GM19239 (cell line): ENCODE data around the gene RRAGC.
"Not testable (repeated sequence)": the region's sequence is repeated elsewhere in the genome, so short reads cannot be mapped to it uniquely, and the experiment has no call there.

Experiments used
- DNase-seq: peaks from one replicate; pipeline ENCODE4 v3.0.0; 2011; ENCODE audit warnings: low spot score; ENCODE audit not compliant: insufficient read length
- FAIRE-seq: peaks from 2 replicates; lab custom pipeline; 2011; peaks lifted over from hg19 to GRCh38; lab: Jason Lieb, UNC

The RRAGC gene

GRCh38 chr1:38818175-38818976 is 41.2 kb downstream of the RRAGC start:
- no peak for FAIRE-seq
- DNase-seq, result peak; percentile 58

- DNase-seq (no peak), FAIRE-seq (no peak)
Observed at GRCh38 chr1:38817267-38818174, 42.1 kb downstream of the RRAGC start.

GRCh38 chr1:38815903-38816627 is 43.5 kb downstream of the RRAGC start:
- DNase-seq, result peak; percentile 77
- FAIRE-seq, result peak; percentile 98

- FAIRE-seq (no peak), DNase-seq (no peak)
Observed at GRCh38 chr1:38814984-38815464, 44.5 kb downstream of the RRAGC start.

DNA sequence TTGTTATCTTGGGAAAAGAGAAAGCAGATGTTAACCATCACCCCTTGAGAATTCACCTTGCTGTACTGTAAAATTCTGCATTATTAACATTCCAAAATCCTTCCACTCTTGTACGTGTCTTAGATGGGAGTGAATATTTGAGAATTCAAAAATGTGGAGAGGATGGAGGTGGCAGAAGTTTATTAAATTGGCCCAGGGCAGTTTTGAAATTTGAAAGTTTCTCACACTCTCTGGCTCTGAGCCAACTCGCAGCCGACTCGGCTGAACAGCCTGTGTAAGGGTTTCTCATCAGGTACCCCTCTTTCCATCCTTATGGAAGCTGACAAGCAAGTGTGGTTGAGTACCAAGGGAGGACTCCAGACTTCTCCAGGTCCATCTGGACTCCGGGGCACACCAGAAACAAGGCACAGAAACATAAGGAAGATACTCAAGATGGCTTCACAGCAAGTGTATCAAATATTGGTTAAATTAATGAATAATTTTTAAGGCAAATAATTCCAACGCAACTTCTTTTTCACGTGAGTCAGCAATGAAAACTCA is 45.1 kb downstream of the RRAGC start:
- FAIRE-seq (peak; percentile 70), DNase-seq (no peak)

DNA sequence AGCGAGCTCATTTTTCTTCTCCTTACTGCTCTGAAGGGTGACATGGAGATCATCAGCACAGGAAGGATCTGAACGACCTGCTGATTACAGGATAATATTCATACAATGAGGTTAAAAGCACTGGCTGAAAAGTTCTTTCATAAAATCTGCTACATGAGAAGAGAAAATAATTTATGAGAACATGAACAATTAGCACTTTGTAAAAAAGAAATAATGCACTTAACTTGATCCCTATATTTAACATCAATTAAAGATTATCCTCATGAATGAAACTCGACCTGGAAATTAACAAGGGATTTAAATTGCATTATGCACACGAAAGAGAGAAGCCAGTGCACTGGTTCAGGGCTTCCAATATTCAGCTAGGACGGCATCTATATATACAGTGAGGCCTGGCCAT is 46.6 kb downstream of the RRAGC start:
- FAIRE-seq (no peak), DNase-seq (no peak)

GRCh38 chr1:38811466-38811865 is 48.1 kb downstream of the RRAGC start:
- FAIRE-seq, DNase-seq: not testable (repeated sequence)

DNA sequence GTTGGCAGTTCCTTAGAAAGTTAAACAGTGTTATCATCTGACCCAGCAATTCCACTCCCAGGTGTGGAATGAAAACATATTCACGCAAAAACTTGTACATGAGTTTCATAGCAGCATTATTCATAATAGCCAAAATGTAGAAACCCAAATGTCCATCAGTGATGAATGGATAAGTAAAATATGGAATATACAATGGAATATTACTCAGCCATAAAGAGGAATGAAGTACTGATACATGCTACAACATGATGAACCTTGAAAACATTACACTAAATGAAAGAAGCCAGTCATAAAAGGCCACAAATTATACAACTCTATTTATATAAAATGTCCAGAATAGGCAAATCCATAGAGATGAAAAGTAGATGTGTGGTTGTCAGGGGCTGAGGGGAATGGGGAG is 53.5 kb downstream of the RRAGC start:
- DNase-seq, result no peak
- FAIRE-seq, result no peak

- FAIRE-seq (no peak), DNase-seq (no peak)
Observed at GRCh38 chr1:38805036-38805435, 54.5 kb downstream of the RRAGC start.

- FAIRE-seq (no peak), DNase-seq (no peak)
Observed at GRCh38 chr1:38804062-38804886, 55.3 kb downstream of the RRAGC start.

GRCh38 chr1:38803647-38804046 is 55.9 kb downstream of the RRAGC start:
- FAIRE-seq (no peak), DNase-seq (no peak)

- FAIRE-seq, result no peak
- DNase-seq, result no peak
Observed at GRCh38 chr1:38800720-38801671, 58.6 kb downstream of the RRAGC start.

DNA sequence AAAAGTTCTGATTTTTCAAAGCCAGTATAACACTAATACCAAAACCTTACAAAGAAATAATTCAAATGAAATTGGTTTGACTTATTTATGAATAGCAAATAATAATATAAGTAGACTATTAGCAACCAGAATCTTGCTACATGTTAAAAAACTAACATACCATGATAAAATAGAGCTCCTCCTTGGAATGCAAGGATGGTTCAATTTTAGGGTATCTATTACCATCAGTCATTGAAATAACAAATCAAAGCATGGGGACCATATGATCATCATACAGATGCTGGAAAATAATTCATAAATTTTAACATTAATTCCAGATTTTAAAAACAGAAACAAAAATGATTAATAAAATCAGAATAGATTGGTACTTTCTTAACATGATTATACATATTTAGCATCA is 66.3 kb downstream of the RRAGC start:
- no peak for FAIRE-seq
- DNase-seq, result no peak

DNA sequence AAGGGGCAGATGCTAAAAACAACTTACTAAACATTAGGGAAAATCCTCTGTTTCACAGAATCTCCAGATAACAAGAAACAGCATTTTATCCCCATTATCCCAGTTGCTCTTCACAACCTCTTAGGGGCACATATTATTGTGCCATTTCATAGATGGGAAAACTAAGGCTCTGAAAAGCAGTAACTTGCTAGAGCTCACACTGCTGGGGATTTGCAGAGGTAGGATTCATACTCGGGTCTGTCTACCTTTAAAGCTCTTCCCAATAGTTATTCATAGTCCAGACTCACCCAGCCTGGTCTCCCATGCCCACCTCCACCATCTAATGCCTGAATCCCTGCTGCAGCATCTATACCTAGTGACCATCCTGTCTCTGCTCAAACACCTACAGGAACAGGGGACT is 67.7 kb downstream of the RRAGC start:
- FAIRE-seq, result no peak

DNA sequence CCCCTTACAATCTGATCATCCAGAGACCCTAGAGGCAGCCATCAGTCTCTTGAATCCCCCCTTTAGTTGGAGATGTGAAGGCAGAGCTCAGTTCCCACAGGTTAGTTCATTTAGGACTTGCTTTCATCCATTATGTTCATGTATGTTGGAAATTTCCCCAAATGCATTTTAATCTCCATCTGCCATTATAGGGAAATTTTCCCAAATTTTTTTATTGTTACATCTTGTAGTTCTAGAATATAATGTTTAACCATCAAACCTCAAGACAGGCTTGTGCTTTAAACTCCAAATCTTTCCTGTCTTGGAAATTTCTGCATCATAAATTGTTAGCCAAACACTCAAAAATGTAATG is 68.4 kb downstream of the RRAGC start:
- no peak for DNase-seq

More for the DNA sequence above, 67.7 kb downstream of the RRAGC start:
- DNase-seq, result no peak

DNA sequence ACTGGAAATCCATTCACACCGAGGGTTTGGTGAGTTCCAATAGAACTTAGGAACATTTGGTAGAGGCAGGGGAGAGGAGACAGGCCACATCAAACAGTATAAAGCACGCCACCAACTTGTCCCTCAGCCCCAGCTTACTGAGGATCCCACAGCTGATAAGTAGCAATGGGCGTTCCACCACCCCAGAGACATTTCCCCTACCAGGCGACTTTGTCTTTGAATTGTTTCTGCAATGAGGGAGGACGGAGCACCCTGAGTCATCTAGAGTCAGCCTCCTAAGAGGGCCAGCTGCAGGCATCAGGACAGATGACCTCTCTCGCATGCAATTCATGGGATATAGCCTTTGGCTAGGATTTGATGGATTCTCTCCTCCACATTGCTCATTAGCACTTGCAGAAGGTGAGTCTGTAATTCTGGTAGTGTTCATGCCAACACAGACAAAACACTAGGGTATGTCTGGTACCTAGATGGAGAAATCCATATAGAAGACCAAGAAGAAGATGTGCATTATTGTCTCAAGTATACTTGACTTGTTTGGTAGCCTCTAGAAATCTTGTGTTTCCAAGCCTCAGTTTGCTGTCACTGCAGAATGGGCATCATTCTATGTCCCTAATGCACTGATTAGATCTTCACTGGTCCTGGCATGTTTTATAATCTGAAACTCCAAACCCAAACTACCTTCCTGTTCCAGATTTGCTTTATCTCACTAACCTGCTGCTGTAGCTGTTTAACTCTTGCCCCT is 69.0 kb downstream of the RRAGC start:
- no peak for FAIRE-seq
- DNase-seq, result no peak

More for the DNA sequence above, 68.4 kb downstream of the RRAGC start:
- no peak for FAIRE-seq

DNA sequence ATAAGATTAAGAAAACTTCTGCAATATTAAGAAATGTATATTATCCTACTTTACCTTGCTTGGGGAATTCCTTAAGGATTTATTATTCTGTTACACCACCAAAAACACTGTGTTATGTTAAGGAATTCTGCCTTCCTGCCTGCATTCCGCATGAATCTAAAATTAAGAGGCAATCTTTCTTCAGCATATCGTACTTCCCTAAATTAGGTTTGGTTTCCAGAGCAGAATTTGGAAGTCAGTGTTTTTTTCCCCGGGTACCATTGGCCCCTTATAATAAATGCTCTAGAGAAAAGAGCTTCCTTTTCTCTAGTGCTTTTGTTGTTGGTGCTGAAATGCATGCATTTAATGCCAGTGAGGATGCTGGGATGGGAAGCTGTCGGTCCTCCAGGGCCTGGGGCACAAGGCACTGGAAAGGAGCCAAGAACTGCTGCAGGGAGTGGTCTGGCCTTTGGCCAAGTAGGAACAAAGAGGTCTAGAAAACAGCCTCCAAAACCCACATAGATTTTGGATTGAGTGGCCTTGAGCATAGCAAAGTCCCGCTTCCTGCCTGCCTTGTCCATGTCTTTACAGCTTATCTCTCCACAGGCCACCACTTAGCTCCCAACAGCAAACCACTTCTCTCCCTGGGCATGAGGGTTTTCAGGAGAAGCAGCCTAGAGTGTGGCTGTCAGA is 69.9 kb downstream of the RRAGC start:
- FAIRE-seq (no peak), DNase-seq (no peak)
